SK-N-MC (cell line): Measurements from ENCODE around the gene SUFU.
A peak's percentile ranks its signal among the peaks of the same experiment; 100 is the strongest.

Source experiments
- DNase-seq: peaks from one replicate; pipeline ENCODE4 v3.0.0-alpha.2; 2011; ENCODE audit warnings: low read depth, low spot score
- H3K27ac ChIP-seq: fragments of 200-600 bp; sonication (generic); 2 replicates; pipeline ENCODE4 v1.5.1; 2016; ENCODE audit warnings: mixed run types
- H3K36me3 ChIP-seq: fragments of 200-600 bp; sonication (generic); 2 replicates; pipeline ENCODE4 v1.6.1; 2017; ENCODE audit warnings: antibody characterized with exemption, low read length, mixed read lengths; ENCODE audit not compliant: insufficient read depth
- H3K4me3 ChIP-seq: fragments of 200-600 bp; sonication (generic); 2 replicates; pipeline ENCODE4 v1.5.1; 2016
- H3K9ac ChIP-seq: fragments of 200-600 bp; sonication (generic); 2 replicates; pipeline ENCODE4 v1.8.0; 2017; ENCODE audit warnings: mixed run types, mixed read lengths; ENCODE audit not compliant: insufficient read length
- H3K9me3 ChIP-seq: fragments of 200-600 bp; sonication (generic); 2 replicates; pipeline ENCODE4 v1.6.1; 2017; ENCODE audit warnings: low read depth, mild to moderate bottlenecking, antibody characterized with exemption, low read length, moderate library complexity, mixed read lengths
- EZH2 ChIP-seq: fragments of 200-600 bp; sonication (generic); IDR thresholded peaks from one replicate; pipeline ENCODE4 v1.6.1; 2017; ENCODE audit warnings: antibody characterized with exemption
- FOXP2 ChIP-seq: optimal IDR thresholded peaks from 2 replicates; pipeline ENCODE3; 2011; ENCODE audit warnings: mild to moderate bottlenecking, moderate library complexity; ENCODE audit not compliant: insufficient read depth; ENCODE audit errors: extremely low read length, control extremely low read depth
- POLR2AphosphoS5 ChIP-seq: IDR thresholded peaks from 2 replicates; pipeline ENCODE4 v1.6.1; 2012; ENCODE audit warnings: mild to moderate bottlenecking, low read depth, low read length, borderline replicate concordance

SUFU gene

GRCh38 chr10:102646610-102647442 lies 143.1 kb downstream of the SUFU start:
- 0 out of 2 replicates have a peak overlapping the region, but pooled peaks have one; percentile 25 for H3K27ac ChIP-seq
- H3K36me3 ChIP-seq = no peaks in the 10 kb centered on the region
- H3K4me3 ChIP-seq = peak overlapping the region; percentile 83
- no peak for DNase-seq
- no peaks in the 10 kb centered on the region for H3K9me3 ChIP-seq
- H3K9ac ChIP-seq = no peak overlapping the region
- TF ChIP-seq EZH2 = no peak
- TF ChIP-seq POLR2AphosphoS5 = no peak
- TF ChIP-seq FOXP2 = no peak

- Histone ChIP-seq H3K4me3 (no peak overlapping the region), H3K36me3 (no peaks in the 10 kb centered on the region), H3K9ac (no peak overlapping the region), H3K9me3 (no peaks in the 10 kb centered on the region), H3K27ac (0 out of 2 replicates have a peak overlapping the region, but pooled peaks have one; percentile 25)
- DNase-seq = no peak
- TF ChIP-seq EZH2 = no peak
- no peak for TF ChIP-seq FOXP2
- TF ChIP-seq POLR2AphosphoS5 = no peak
Observed at GRCh38 chr10:102647443-102648268, 143.9 kb downstream of the SUFU start.

GRCh38 chr10:102648269-102648888 lies 144.6 kb downstream of the SUFU start:
- Histone ChIP-seq H3K9ac (no peak overlapping the region), H3K9me3 (no peaks in the 10 kb centered on the region), H3K4me3 (no peak overlapping the region), H3K27ac (no peak overlapping the region), H3K36me3 (no peaks in the 10 kb centered on the region)
- TF ChIP-seq FOXP2 (no peak), POLR2AphosphoS5 (no peak), EZH2 (no peak)
- no peak for DNase-seq

- TF ChIP-seq EZH2 (no peak), POLR2AphosphoS5 (no peak), FOXP2 (no peak)
- H3K4me3 ChIP-seq = no peak overlapping the region
- H3K27ac ChIP-seq = no peak overlapping the region
- H3K36me3 ChIP-seq = no peaks in the 10 kb centered on the region
- no peak overlapping the region for H3K9ac ChIP-seq
- DNase-seq = no peak
- no peaks in the 10 kb centered on the region for H3K9me3 ChIP-seq
Observed at GRCh38 chr10:102648889-102649796, 145.4 kb downstream of the SUFU start.

GRCh38 chr10:102649797-102650654 lies 146.3 kb downstream of the SUFU start:
- H3K9ac ChIP-seq = no peak overlapping the region
- no peak for DNase-seq
- H3K9me3 ChIP-seq = no peaks in the 10 kb centered on the region
- no peak overlapping the region for H3K4me3 ChIP-seq
- TF ChIP-seq FOXP2 (no peak), POLR2AphosphoS5 (no peak), EZH2 (no peak)
- no peaks in the 10 kb centered on the region for H3K36me3 ChIP-seq
- no peak overlapping the region for H3K27ac ChIP-seq

GRCh38 chr10:102650655-102651454 lies 147.1 kb downstream of the SUFU start:
- H3K27ac ChIP-seq = no peak overlapping the region

More at GRCh38 chr10:102650655-102651454, 147.1 kb downstream of the SUFU start:
- H3K36me3 ChIP-seq = no peaks in the 10 kb centered on the region
- H3K4me3 ChIP-seq = no peak overlapping the region
- TF ChIP-seq FOXP2 (no peak), EZH2 (no peak), POLR2AphosphoS5 (no peak)
- H3K9ac ChIP-seq = no peak overlapping the region
- no peaks in the 10 kb centered on the region for H3K9me3 ChIP-seq
- DNase-seq = no peak
